K562 (cell line): Measurements from ENCODE around the gene CPLX1. TPM values are rescaled to one million over a fixed set of nuclear protein-coding genes. Genes with fewer than 3 reads are reported as not detected.

Experiments
- ATAC-seq: fragments of 200-7000 bp; cut with Tn5 transposase; 3 replicates; pipeline ENCODE4 v1.9.1; 2020; ENCODE audit warnings: moderate library complexity
- BruUV-seq: library from RNA; stranded (reverse); fragments of 400-500 nt; replicated peaks from 2 replicates; lab custom pipeline; 2021; lab: Mats Ljungman, UMichigan
- CTCF ChIA-PET: fragments of 300-600 bp; formaldehyde crosslinking; extraction: SDS; loops from one replicate; lab custom pipeline; 2021; ENCODE audit warnings: low intra/inter-chr PET ratio; lab: Yijun Ruan, JAX
- POLR2A ChIA-PET: fragments of 300-600, 350-650 bp; sonication (Branson Sonifier 250); formaldehyde crosslinking; extraction: SDS; loops from one replicate; lab custom pipeline; 2021; ENCODE audit warnings: antibody characterized with exemption, inconsistent platforms; lab: Yijun Ruan, JAX
- DNase-seq, 4 experiments: peaks; one replicate each; pipeline versions ENCODE4 v3.0.0 to v3.0.0-alpha.2; 2011 to 2018; ENCODE audit warnings: low spot score in 3 of 4, mixed read lengths in 3 of 4; ENCODE audit errors: extremely low read depth in 1 of 4
- FAIRE-seq: peaks from 2 replicates; lab custom pipeline; 2011; peaks lifted over from hg19 to GRCh38; lab: Jason Lieb, UNC
- H2AFZ ChIP-seq: 2 replicates; pipeline ENCODE4 v1.6.0; 2011; ENCODE audit warnings: low read depth, low read length, control low read depth, inconsistent platforms
- H3K27ac ChIP-seq: fragments of 200-600 bp; 3 replicates; pipeline ENCODE4 v1.8.0; 2011; ENCODE audit warnings: low read depth, mild to moderate bottlenecking, control low read depth, inconsistent platforms, low read length, moderate library complexity, mixed read lengths; ENCODE audit errors: extremely low read depth
- H3K27me3 ChIP-seq, 2 experiments: fragments of 300-600 bp in 1 of 2; 2 replicates in 1 of 2; 3 replicates in 1 of 2; pipeline versions ENCODE4 v1.6.0 to v1.8.0; 2011; ENCODE audit warnings: inconsistent platforms in 2 of 2, low read length in 2 of 2, mild to moderate bottlenecking in 1 of 2, mixed read lengths in 1 of 2, moderate library complexity in 1 of 2; ENCODE audit not compliant: control insufficient read depth in 2 of 2, insufficient read depth in 2 of 2
- H3K36me3 ChIP-seq: fragments of 300-600 bp; 3 replicates; pipeline ENCODE4 v1.8.0; 2011; ENCODE audit warnings: mild to moderate bottlenecking, low read length, inconsistent platforms; ENCODE audit not compliant: control insufficient read depth, insufficient read depth
- H3K4me1 ChIP-seq, 2 experiments: fragments of 200-600 bp in 1 of 2; replicated peaks in 1 of 2; 2 replicates in 1 of 2; 3 replicates in 1 of 2; pipeline versions ENCODE4 v1.5.1 to v1.8.0; 2011; ENCODE audit warnings: inconsistent platforms in 2 of 2, low read length in 2 of 2, mild to moderate bottlenecking in 1 of 2, mixed read lengths in 1 of 2, moderate library complexity in 1 of 2; ENCODE audit not compliant: control insufficient read depth in 2 of 2, insufficient read depth in 2 of 2
- H3K4me2 ChIP-seq: 2 replicates; pipeline ENCODE4 v1.6.1; 2011; ENCODE audit warnings: low read length, control low read depth, inconsistent platforms, mixed read lengths; ENCODE audit not compliant: insufficient read depth
- H3K4me3 ChIP-seq: fragments of 200-600 bp; sonication (generic), shearing (Covaris generic); 2 replicates; pipeline ENCODE4 v1.5.1; 2016; ENCODE audit warnings: control low read depth, inconsistent platforms
- H3K79me2 ChIP-seq: fragments of 200-600 bp; 3 replicates; pipeline ENCODE4 v1.8.0; 2011; ENCODE audit warnings: low read length, inconsistent platforms; ENCODE audit not compliant: control insufficient read depth, insufficient read depth
- H3K9ac ChIP-seq, 2 experiments: 2 replicates each; pipeline versions ENCODE4 v1.6.0 to v1.6.1; 2011; ENCODE audit warnings: low read depth in 2 of 2, low read length in 2 of 2, control low read depth in 1 of 2, inconsistent platforms in 1 of 2, mild to moderate bottlenecking in 1 of 2, mixed read lengths in 1 of 2; ENCODE audit not compliant: insufficient read depth in 1 of 2
- H3K9me1 ChIP-seq: one replicate; pipeline ENCODE4 v1.6.0; 2011; ENCODE audit warnings: inconsistent platforms, mild to moderate bottlenecking, low read length, moderate library complexity; ENCODE audit not compliant: control insufficient read depth, insufficient read depth
- H3K9me3 ChIP-seq: replicated peaks from 2 replicates; pipeline ENCODE4 v1.5.1; 2011; ENCODE audit warnings: low read depth, low read length, inconsistent platforms; ENCODE audit not compliant: control insufficient read depth, insufficient read depth
- H4K20me1 ChIP-seq: replicated peaks from 2 replicates; pipeline ENCODE4 v1.6.1; 2011; ENCODE audit warnings: low read length, inconsistent platforms, mixed read lengths; ENCODE audit not compliant: control insufficient read depth, insufficient read depth
- KDM1A ChIP-seq, 2 experiments: fragments of 450-650 bp; IDR thresholded peaks; 2 replicates each; pipeline ENCODE4 v1.6.1; 2016; ENCODE audit warnings: mild to moderate bottlenecking in 2 of 2
- RREB1 ChIP-seq: fragments of 250-450 bp; sonication (Bioruptor Pico); IDR thresholded peaks from 2 replicates; pipeline ENCODE4 v1.4.0; 2020
- WGBS: fragments of 100-300 bp; shearing (Covaris generic); methylation state at CpG from one replicate; pipeline ENCODE4 v1.1.6; 2016; ENCODE audit warnings: low coverage, mixed read lengths; ENCODE audit not compliant: insufficient coverage; ENCODE audit errors: missing lambda C conversion rate; 5-methylcytosine and 5-hydroxymethylcytosine counted together
- in situ Hi-C: fragments of 300-500 bp; cut with MboI; formaldehyde crosslinking; loops from 4 replicates; pipeline ENCODE4 v1.15.0; 2018; ENCODE audit warnings: inconsistent platforms, mixed read lengths
- intact Hi-C: fragments of 100-400 bp; cut with micrococcal nuclease; formaldehyde crosslinking; loops from 2 replicates; pipeline ENCODE4 v1.14.2; 2022
- polyA plus RNA-seq, 8 experiments: library from polyadenylated mRNA; depleted of rRNA in 4 of 8; stranded (reverse) in 5 of 8; unstranded in 3 of 8; fragments of >200 nt; fragmentation: Nextera tagmentation in 2 of 8; fragmentation: Illumina TruSeq in 1 of 8; extraction: Ambion mirVana in 2 of 8; extraction: Trizol in 1 of 8; gene quantifications; 2 replicates each; pipeline versions ENCODE4 v1.2.1 to v1.2.3, GENCODE V29; 2011 to 2014; ENCODE audit warnings: inconsistent platforms in 1 of 8, missing spikeins in 1 of 8
- total RNA-seq, 7 experiments: library from RNA; depleted of rRNA in 6 of 7; stranded (reverse); fragments of >200 nt in 6 of 7; fragmentation: Illumina TruSeq in 2 of 7; extraction: Trizol in 2 of 7; gene quantifications; 2 replicates each; pipeline versions ENCODE4 v1.2.1 to v1.2.3, GENCODE V29; 2011 to 2021; ENCODE audit warnings: low replicate concordance in 1 of 7

The CPLX1 gene
- total and polyA plus RNA-seq, 9 of the 15 experiments (the other 6 are each of a cell fraction or from before 2014, with no cell fraction given) = 0.03 to 3.3 (median 0.17) TPM; not detected in 2

- intact Hi-C loops (no loop called here), in situ Hi-C loops (no loop called here)
- H3K79me2 ChIP-seq = no peaks in the 10 kb centered on the region
- H3K9ac ChIP-seq = no peak overlapping the region
- no peaks in the 10 kb centered on the region for H4K20me1 ChIP-seq
- TF ChIP-seq KDM1A (IDR thresholded peaks at IDR 0.05) (0 out of 4 replicates have a peak, but pooled peaks of 1 of the 2 experiments have one; percentile 24), RREB1 (CRISPR knock-in tag) (no peak)
- WGBS = 2% methylated on average over 14 of the region's 14 CpGs
- peaks cover 0 to 3% of the 10 kb centered on the region in 2 experiments; a peak in 1 of 5 replicates for H3K4me1 ChIP-seq
- no peaks in the 10 kb centered on the region for H3K9me1 ChIP-seq
- ATAC-seq = no peak
- H3K27ac ChIP-seq = no peak overlapping the region
- H2AFZ ChIP-seq = no peak overlapping the region
- FAIRE-seq = no peak
- H3K9me3 ChIP-seq = no peaks in the 10 kb centered on the region
- no peak for DNase-seq
- H3K4me3 ChIP-seq = no peak overlapping the region
- no TSS peak for BruUV-seq
- ChIA-PET CTCF (interaction anchor here (0.6 kb wide), 1 partner anchor 25 kb away, joined by 3 read pairs; no protein-coding TSS in a partner anchor), POLR2A (interaction anchor here (0.8 kb wide), 1 partner anchor 43 kb away, joined by 4 read pairs; no protein-coding TSS in a partner anchor)
- H3K27me3 ChIP-seq = peaks cover 34 to 80% of the 10 kb centered on the region in 2 experiments
- no peak overlapping the region for H3K4me2 ChIP-seq
- no peaks in the 10 kb centered on the region for H3K36me3 ChIP-seq
These were observed 11.5 kb downstream of the CPLX1 start for GRCh38 chr4:814312-814850.
